ENCODE data around the gene VPS16.

The VPS16 gene

GRCh38 chr20:2873747-2874041 is 33.1 kb downstream of the VPS16 start:
- H3K36me3 ChIP-seq (replicated peaks): 0 out of 2 replicates have a peak, but pooled peaks cover 5% of the 10 kb centered on the region
- H3K4me3 ChIP-seq: peak overlapping the region; percentile 73
- DNase-seq (ENCODE audit: low spot score in 2 of 2): peak; percentile 14 to 73
- H3K4me1 ChIP-seq: peaks cover 19% of the 10 kb centered on the region
- in situ Hi-C loops (cut with MboI; ENCODE audit: low sequenced_read_pairs): no loop called here
- no peaks in the 10 kb centered on the region for H3K9me3 ChIP-seq
- H3K27me3 ChIP-seq (ENCODE audit: low read depth): no peaks in the 10 kb centered on the region

- no peaks in the 10 kb centered on the region for H3K9me3 ChIP-seq
- in situ Hi-C loops (cut with MboI; ENCODE audit: low sequenced_read_pairs): no loop called here
- no peaks in the 10 kb centered on the region for H3K27me3 ChIP-seq (ENCODE audit: low read depth)
- peak overlapping the region; percentile 73 for H3K4me3 ChIP-seq
- H3K4me1 ChIP-seq: peaks cover 19% of the 10 kb centered on the region
- 0 out of 2 replicates have a peak, but pooled peaks cover 5% of the 10 kb centered on the region for H3K36me3 ChIP-seq (replicated peaks)
- peak in 1 of 2 experiments; percentile 32 for DNase-seq (ENCODE audit: low spot score in 2 of 2)
Measured at GRCh38 chr20:2874456-2874855, 33.9 kb downstream of the VPS16 start.

- H3K4me3 ChIP-seq: no peak overlapping the region
- H3K27me3 ChIP-seq (ENCODE audit: low read depth): no peaks in the 10 kb centered on the region
- in situ Hi-C loops (cut with MboI; ENCODE audit: low sequenced_read_pairs): no loop called here
- no peaks in the 10 kb centered on the region for H3K9me3 ChIP-seq
- DNase-seq (ENCODE audit: low spot score in 2 of 2): no peak
- peaks cover 16% of the 10 kb centered on the region for H3K4me1 ChIP-seq
- H3K36me3 ChIP-seq (replicated peaks): peaks cover 5% of the 10 kb centered on the region
Measured at GRCh38 chr20:2875690-2876203, 35.2 kb downstream of the VPS16 start.

GRCh38 chr20:2878515-2878914 is 38.0 kb downstream of the VPS16 start:
- Histone ChIP-seq H3K27me3 (ENCODE audit: low read depth) (no peaks in the 10 kb centered on the region), H3K4me3 (no peak overlapping the region), H3K4me1 (peaks cover 6% of the 10 kb centered on the region), H3K9me3 (no peaks in the 10 kb centered on the region), H3K36me3 (replicated peaks) (peaks cover 5% of the 10 kb centered on the region)
- no peak for DNase-seq (ENCODE audit: low spot score in 2 of 2)
- in situ Hi-C loops (cut with MboI; ENCODE audit: low sequenced_read_pairs): no loop called here

GRCh38 chr20:2879146-2879545 is 38.6 kb downstream of the VPS16 start:
- no peak overlapping the region for H3K4me3 ChIP-seq
- no peaks in the 10 kb centered on the region for H3K9me3 ChIP-seq
- H3K27me3 ChIP-seq (ENCODE audit: low read depth): no peaks in the 10 kb centered on the region
- in situ Hi-C loops (cut with MboI; ENCODE audit: low sequenced_read_pairs): no loop called here
- peaks cover 6% of the 10 kb centered on the region for H3K4me1 ChIP-seq
- H3K36me3 ChIP-seq (replicated peaks): peaks cover 5% of the 10 kb centered on the region
- DNase-seq (ENCODE audit: low spot score in 2 of 2): no peak

GRCh38 chr20:2880650-2881049 is 40.1 kb downstream of the VPS16 start:
- H3K9me3 ChIP-seq: no peaks in the 10 kb centered on the region
- no peak overlapping the region for H3K4me3 ChIP-seq
- no peaks in the 10 kb centered on the region for H3K27me3 ChIP-seq (ENCODE audit: low read depth)
- H3K4me1 ChIP-seq: no peaks in the 10 kb centered on the region; the same call in none of the 2 replicates
- in situ Hi-C loops (cut with MboI; ENCODE audit: low sequenced_read_pairs): no loop called here
- no peak for DNase-seq (ENCODE audit: low spot score in 2 of 2)
- peaks cover 5% of the 10 kb centered on the region for H3K36me3 ChIP-seq (replicated peaks)

GRCh38 chr20:2883726-2884637 is 43.4 kb downstream of the VPS16 start:
- H3K4me1 ChIP-seq: no peaks in the 10 kb centered on the region; the same call in none of the 2 replicates
- H3K9me3 ChIP-seq: no peaks in the 10 kb centered on the region
- H3K36me3 ChIP-seq (replicated peaks): no peaks in the 10 kb centered on the region; the same call in none of the 2 replicates
- in situ Hi-C loops (cut with MboI; ENCODE audit: low sequenced_read_pairs): no loop called here
- no peak overlapping the region for H3K4me3 ChIP-seq
- no peak for DNase-seq (ENCODE audit: low spot score in 2 of 2)
- no peaks in the 10 kb centered on the region for H3K27me3 ChIP-seq (ENCODE audit: low read depth)

GRCh38 chr20:2887715-2888114 is 47.2 kb downstream of the VPS16 start:
- Histone ChIP-seq H3K27me3 (ENCODE audit: low read depth) (no peaks in the 10 kb centered on the region), H3K9me3 (no peaks in the 10 kb centered on the region), H3K4me3 (no peak overlapping the region), H3K36me3 (replicated peaks) (no peaks in the 10 kb centered on the region), H3K4me1 (no peaks in the 10 kb centered on the region; the same call in 1 of the 2 replicates)
- no peak for DNase-seq (ENCODE audit: low spot score in 2 of 2)
- in situ Hi-C loops (cut with MboI; ENCODE audit: low sequenced_read_pairs): no loop called here

- Histone ChIP-seq H3K4me1 (no peaks in the 10 kb centered on the region; the same call in 1 of the 2 replicates), H3K27me3 (ENCODE audit: low read depth) (no peaks in the 10 kb centered on the region), H3K9me3 (no peaks in the 10 kb centered on the region), H3K4me3 (no peak overlapping the region), H3K36me3 (replicated peaks) (no peaks in the 10 kb centered on the region)
- no peak for DNase-seq (ENCODE audit: low spot score in 2 of 2)
- in situ Hi-C loops (cut with MboI; ENCODE audit: low sequenced_read_pairs): no loop called here
Measured at GRCh38 chr20:2888224-2888955, 47.8 kb downstream of the VPS16 start.

- in situ Hi-C loops (cut with MboI; ENCODE audit: low sequenced_read_pairs): no loop called here
Measured at GRCh38 chr20:2889209-2889608, 48.7 kb downstream of the VPS16 start.

GRCh38 chr20:2889797-2890196 is 49.3 kb downstream of the VPS16 start:
- H3K4me3 ChIP-seq: no peak overlapping the region
- H3K36me3 ChIP-seq (replicated peaks): no peaks in the 10 kb centered on the region
- in situ Hi-C loops (cut with MboI; ENCODE audit: low sequenced_read_pairs): no loop called here
- H3K9me3 ChIP-seq: peaks cover 2% of the 10 kb centered on the region; the same call in 1 of the 2 replicates
- H3K27me3 ChIP-seq (ENCODE audit: low read depth): no peaks in the 10 kb centered on the region
- no peak for DNase-seq (ENCODE audit: low spot score in 2 of 2)
- H3K4me1 ChIP-seq: no peaks in the 10 kb centered on the region

More at GRCh38 chr20:2889209-2889608, 48.7 kb downstream of the VPS16 start:
- no peaks in the 10 kb centered on the region; the same call in 1 of the 2 replicates for H3K4me1 ChIP-seq
- H3K36me3 ChIP-seq (replicated peaks): no peaks in the 10 kb centered on the region
- no peak for DNase-seq (ENCODE audit: low spot score in 2 of 2)
- H3K27me3 ChIP-seq (ENCODE audit: low read depth): no peaks in the 10 kb centered on the region
- peaks cover 2% of the 10 kb centered on the region; the same call in 1 of the 2 replicates for H3K9me3 ChIP-seq
- H3K4me3 ChIP-seq: no peak overlapping the region

- no peaks in the 10 kb centered on the region for H3K4me1 ChIP-seq
- H3K9me3 ChIP-seq: peaks cover 6% of the 10 kb centered on the region; the same call in 1 of the 2 replicates
- H3K27me3 ChIP-seq (ENCODE audit: low read depth): no peaks in the 10 kb centered on the region
- no peaks in the 10 kb centered on the region; the same call in 1 of the 2 replicates for H3K36me3 ChIP-seq (replicated peaks)
- DNase-seq (ENCODE audit: low spot score in 2 of 2): no peak
- in situ Hi-C loops (cut with MboI; ENCODE audit: low sequenced_read_pairs): no loop called here
- no peak overlapping the region for H3K4me3 ChIP-seq
Measured at GRCh38 chr20:2890742-2891141, 50.2 kb downstream of the VPS16 start.

- Histone ChIP-seq H3K27me3 (ENCODE audit: low read depth) (no peaks in the 10 kb centered on the region), H3K36me3 (replicated peaks) (no peaks in the 10 kb centered on the region; the same call in 1 of the 2 replicates), H3K4me1 (no peaks in the 10 kb centered on the region), H3K9me3 (peaks cover 6% of the 10 kb centered on the region; the same call in 1 of the 2 replicates), H3K4me3 (no peak overlapping the region)
- in situ Hi-C loops (cut with MboI; ENCODE audit: low sequenced_read_pairs): no loop called here
- no peak for DNase-seq (ENCODE audit: low spot score in 2 of 2)
Measured at GRCh38 chr20:2891343-2891742, 50.8 kb downstream of the VPS16 start.

All from HAP-1 (cell line).